H1 (cell line): ENCODE data around the gene PPIA. TPM values are rescaled to one million over a fixed set of nuclear protein-coding genes. Genes with fewer than 3 reads are reported as not detected.

Experiments used
- RNF2 ChIP-seq: fragments of 200-900, 300-1000 bp; sonication (generic); IDR thresholded peaks from 2 replicates; pipeline ENCODE4 v1.7.1; 2016; ENCODE audit warnings: borderline replicate concordance, low read depth, mild to moderate bottlenecking, antibody characterized with exemption, low read length; ENCODE audit not compliant: poor library complexity, severe bottlenecking; ENCODE audit errors: missing control alignments
- polyA plus RNA-seq, 7 experiments: library from polyadenylated mRNA; depleted of rRNA in 3 of 7; stranded (reverse) in 5 of 7; unstranded in 2 of 7; fragments of >200 nt in 5 of 7; fragments of 200-250 nt in 2 of 7; gene quantifications; 1 replicate in 5 of 7; 2 replicates in 1 of 7; 4 replicates in 1 of 7; pipeline versions ENCODE4 v1.2.1 to v1.2.3, GENCODE V29; 2011 to 2013; ENCODE audit warnings: missing spikeins in 2 of 7, mixed read lengths in 2 of 7
- total RNA-seq: library from RNA; stranded (reverse); fragmentation: NEBNext Ultra II Directional; extraction: Animal tissue kit (Norgen Biotek cat#: 25700); gene quantifications from 2 replicates; pipeline ENCODE4 v1.2.1, GENCODE V29; 2021
- TF ChIP-seq, protein P1 (sequence below): fragments of 300-600 bp; sonication (generic); IDR thresholded peaks from 2 replicates; pipeline ENCODE4 v1.7.1; 2012; ENCODE audit warnings: low read length, moderate library complexity, mild to moderate bottlenecking, inconsistent platforms; ENCODE audit not compliant: insufficient replicate concordance

The PPIA gene
- total and polyA plus RNA-seq, 2 of the 8 experiments (the other 6 are each of a cell fraction or from before 2014, with no cell fraction given), result 2,865 to 5,394 TPM

DNA sequence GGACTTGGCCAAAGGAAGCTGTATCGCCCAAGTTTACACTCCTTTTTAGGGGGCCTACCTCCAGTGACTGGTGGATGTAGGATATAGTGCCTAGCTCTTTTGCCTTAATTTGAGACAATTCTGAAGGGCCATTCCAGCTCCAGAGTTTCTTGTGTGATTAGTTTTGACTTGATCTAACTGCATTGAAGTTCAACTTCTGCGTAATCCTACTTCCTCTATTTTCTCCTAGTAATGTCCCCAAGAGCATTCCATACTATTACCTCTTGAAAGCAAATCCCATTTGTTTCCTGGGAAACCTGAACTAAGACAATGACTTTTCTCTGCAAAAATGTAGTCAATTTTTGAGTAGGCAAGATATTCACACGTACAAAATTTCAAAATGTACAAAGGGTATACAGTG, 56.1 kb downstream of the PPIA start (continued):
- TF ChIP-seq, protein P1, sequence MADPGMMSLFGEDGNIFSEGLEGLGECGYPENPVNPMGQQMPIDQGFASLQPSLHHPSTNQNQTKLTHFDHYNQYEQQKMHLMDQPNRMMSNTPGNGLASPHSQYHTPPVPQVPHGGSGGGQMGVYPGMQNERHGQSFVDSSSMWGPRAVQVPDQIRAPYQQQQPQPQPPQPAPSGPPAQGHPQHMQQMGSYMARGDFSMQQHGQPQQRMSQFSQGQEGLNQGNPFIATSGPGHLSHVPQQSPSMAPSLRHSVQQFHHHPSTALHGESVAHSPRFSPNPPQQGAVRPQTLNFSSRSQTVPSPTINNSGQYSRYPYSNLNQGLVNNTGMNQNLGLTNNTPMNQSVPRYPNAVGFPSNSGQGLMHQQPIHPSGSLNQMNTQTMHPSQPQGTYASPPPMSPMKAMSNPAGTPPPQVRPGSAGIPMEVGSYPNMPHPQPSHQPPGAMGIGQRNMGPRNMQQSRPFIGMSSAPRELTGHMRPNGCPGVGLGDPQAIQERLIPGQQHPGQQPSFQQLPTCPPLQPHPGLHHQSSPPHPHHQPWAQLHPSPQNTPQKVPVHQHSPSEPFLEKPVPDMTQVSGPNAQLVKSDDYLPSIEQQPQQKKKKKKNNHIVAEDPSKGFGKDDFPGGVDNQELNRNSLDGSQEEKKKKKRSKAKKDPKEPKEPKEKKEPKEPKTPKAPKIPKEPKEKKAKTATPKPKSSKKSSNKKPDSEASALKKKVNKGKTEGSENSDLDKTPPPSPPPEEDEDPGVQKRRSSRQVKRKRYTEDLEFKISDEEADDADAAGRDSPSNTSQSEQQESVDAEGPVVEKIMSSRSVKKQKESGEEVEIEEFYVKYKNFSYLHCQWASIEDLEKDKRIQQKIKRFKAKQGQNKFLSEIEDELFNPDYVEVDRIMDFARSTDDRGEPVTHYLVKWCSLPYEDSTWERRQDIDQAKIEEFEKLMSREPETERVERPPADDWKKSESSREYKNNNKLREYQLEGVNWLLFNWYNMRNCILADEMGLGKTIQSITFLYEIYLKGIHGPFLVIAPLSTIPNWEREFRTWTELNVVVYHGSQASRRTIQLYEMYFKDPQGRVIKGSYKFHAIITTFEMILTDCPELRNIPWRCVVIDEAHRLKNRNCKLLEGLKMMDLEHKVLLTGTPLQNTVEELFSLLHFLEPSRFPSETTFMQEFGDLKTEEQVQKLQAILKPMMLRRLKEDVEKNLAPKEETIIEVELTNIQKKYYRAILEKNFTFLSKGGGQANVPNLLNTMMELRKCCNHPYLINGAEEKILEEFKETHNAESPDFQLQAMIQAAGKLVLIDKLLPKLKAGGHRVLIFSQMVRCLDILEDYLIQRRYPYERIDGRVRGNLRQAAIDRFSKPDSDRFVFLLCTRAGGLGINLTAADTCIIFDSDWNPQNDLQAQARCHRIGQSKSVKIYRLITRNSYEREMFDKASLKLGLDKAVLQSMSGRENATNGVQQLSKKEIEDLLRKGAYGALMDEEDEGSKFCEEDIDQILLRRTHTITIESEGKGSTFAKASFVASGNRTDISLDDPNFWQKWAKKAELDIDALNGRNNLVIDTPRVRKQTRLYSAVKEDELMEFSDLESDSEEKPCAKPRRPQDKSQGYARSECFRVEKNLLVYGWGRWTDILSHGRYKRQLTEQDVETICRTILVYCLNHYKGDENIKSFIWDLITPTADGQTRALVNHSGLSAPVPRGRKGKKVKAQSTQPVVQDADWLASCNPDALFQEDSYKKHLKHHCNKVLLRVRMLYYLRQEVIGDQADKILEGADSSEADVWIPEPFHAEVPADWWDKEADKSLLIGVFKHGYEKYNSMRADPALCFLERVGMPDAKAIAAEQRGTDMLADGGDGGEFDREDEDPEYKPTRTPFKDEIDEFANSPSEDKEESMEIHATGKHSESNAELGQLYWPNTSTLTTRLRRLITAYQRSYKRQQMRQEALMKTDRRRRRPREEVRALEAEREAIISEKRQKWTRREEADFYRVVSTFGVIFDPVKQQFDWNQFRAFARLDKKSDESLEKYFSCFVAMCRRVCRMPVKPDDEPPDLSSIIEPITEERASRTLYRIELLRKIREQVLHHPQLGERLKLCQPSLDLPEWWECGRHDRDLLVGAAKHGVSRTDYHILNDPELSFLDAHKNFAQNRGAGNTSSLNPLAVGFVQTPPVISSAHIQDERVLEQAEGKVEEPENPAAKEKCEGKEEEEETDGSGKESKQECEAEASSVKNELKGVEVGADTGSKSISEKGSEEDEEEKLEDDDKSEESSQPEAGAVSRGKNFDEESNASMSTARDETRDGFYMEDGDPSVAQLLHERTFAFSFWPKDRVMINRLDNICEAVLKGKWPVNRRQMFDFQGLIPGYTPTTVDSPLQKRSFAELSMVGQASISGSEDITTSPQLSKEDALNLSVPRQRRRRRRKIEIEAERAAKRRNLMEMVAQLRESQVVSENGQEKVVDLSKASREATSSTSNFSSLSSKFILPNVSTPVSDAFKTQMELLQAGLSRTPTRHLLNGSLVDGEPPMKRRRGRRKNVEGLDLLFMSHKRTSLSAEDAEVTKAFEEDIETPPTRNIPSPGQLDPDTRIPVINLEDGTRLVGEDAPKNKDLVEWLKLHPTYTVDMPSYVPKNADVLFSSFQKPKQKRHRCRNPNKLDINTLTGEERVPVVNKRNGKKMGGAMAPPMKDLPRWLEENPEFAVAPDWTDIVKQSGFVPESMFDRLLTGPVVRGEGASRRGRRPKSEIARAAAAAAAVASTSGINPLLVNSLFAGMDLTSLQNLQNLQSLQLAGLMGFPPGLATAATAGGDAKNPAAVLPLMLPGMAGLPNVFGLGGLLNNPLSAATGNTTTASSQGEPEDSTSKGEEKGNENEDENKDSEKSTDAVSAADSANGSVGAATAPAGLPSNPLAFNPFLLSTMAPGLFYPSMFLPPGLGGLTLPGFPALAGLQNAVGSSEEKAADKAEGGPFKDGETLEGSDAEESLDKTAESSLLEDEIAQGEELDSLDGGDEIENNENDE, result no peak
- no peak for TF ChIP-seq RNF2
- TF ChIP-seq, all 59 proteins: peak for 0
